Body of pancreas (tissue), 4 donors: ENCODE data around the gene NPHS2.

Experiments used
- CTCF ChIP-seq, 7 experiments: fragments of 450-650 bp in 4 of 7; fragments of 200-600 bp in 3 of 7; sonication (generic) in 3 of 7; IDR thresholded peaks; one replicate each; pipeline ENCODE4 v1.5.1; 2016 to 2019; ENCODE audit warnings: antibody characterized with exemption in 7 of 7
- POLR2A ChIP-seq, 3 donors: fragments of 450-650 bp; IDR thresholded peaks; one replicate each; pipeline ENCODE4 v1.6.1; 2016; ENCODE audit warnings: antibody characterized with exemption in 3 of 3, mild to moderate bottlenecking in 2 of 3

- TF ChIP-seq CTCF (IDR thresholded peaks at IDR 0.05) (peak in 2 of 7 experiments; percentile 3 to 20), POLR2A (IDR thresholded peaks at IDR 0.05) (no peak)
Observed at GRCh38 chr1:179591592-179592580, 16.1 kb upstream of the NPHS2 start, which contains the start of gene TDRD5.
